PC-3 (cell line): ENCODE results near the gene ZNF584. TPM values are rescaled to one million over a fixed set of nuclear protein-coding genes. Genes with fewer than 3 reads are reported as not detected.

ENCODE experiments used
- ATAC-seq: fragments of 200-7000 bp; cut with Tn5 transposase; 2 replicates; pipeline ENCODE4 v1.9.1; 2020; ENCODE audit warnings: mild to moderate bottlenecking, moderate library complexity
- BruUV-seq: library from RNA; stranded (reverse); fragments of 400-500 nt; replicated peaks from 2 replicates; lab custom pipeline; 2021; lab: Mats Ljungman, UMichigan
- CTCF ChIA-PET: fragments of 300-600 bp; sonication (Branson Sonifier 250); formaldehyde crosslinking; loops from one replicate; lab custom pipeline; 2022; ENCODE audit warnings: antibody characterized with exemption; lab: Charles Lee
- POLR2A ChIA-PET: fragments of 300-600 bp; sonication (Branson Sonifier 250); formaldehyde crosslinking; loops from one replicate; lab custom pipeline; 2022; ENCODE audit warnings: antibody characterized with exemption; ENCODE audit not compliant: unreplicated experiment; lab: Charles Lee
- DNase-seq: peaks from one replicate; pipeline ENCODE4 v3.0.0-alpha.2; 2015
- H2AFZ ChIP-seq: fragments of 300-600 bp; sonication (generic); 2 replicates; pipeline ENCODE4 v1.6.0; 2016; ENCODE audit warnings: antibody characterized with exemption, low read length
- H3F3A ChIP-seq: fragments of 300-600 bp; sonication (generic); one replicate; pipeline ENCODE4 v1.6.0; 2017; ENCODE audit warnings: antibody characterized with exemption, low read length, control low read depth, mild to moderate bottlenecking; ENCODE audit not compliant: unreplicated experiment
- H3K27ac ChIP-seq: fragments of 300-600 bp; sonication (generic); 2 replicates; pipeline ENCODE4 v1.5.1; 2016; ENCODE audit warnings: mild to moderate bottlenecking, low read length
- H3K27me3 ChIP-seq: fragments of 300-600 bp; sonication (generic); 2 replicates; pipeline ENCODE4 v1.6.1; 2016; ENCODE audit warnings: low read length, mixed read lengths
- H3K36me3 ChIP-seq: fragments of 300-600 bp; sonication (generic); 2 replicates; pipeline ENCODE4 v1.6.1; 2016; ENCODE audit warnings: low read depth, mixed run types, low read length, mixed read lengths
- H3K4me1 ChIP-seq: fragments of 300-600 bp; sonication (generic); 2 replicates; pipeline ENCODE4 v1.5.1; 2016; ENCODE audit warnings: low read length; ENCODE audit not compliant: insufficient read depth
- H3K4me2 ChIP-seq: fragments of 300-600 bp; sonication (generic); 2 replicates; pipeline ENCODE4 v1.6.0; 2016; ENCODE audit warnings: low read length
- H3K4me3 ChIP-seq: fragments of 300-600 bp; sonication (generic); 2 replicates; pipeline ENCODE4 v1.5.1; 2016; ENCODE audit warnings: mild to moderate bottlenecking, low read length, mixed read lengths
- H3K79me2 ChIP-seq: fragments of 300-600 bp; sonication (generic); 2 replicates; pipeline ENCODE4 v1.6.1; 2017; ENCODE audit warnings: low read length, mixed read lengths
- H3K9ac ChIP-seq: fragments of 300-600 bp; sonication (generic); 2 replicates; pipeline ENCODE4 v1.6.0; 2016; ENCODE audit warnings: mild to moderate bottlenecking, low read length
- H3K9me2 ChIP-seq: fragments of 300-600 bp; sonication (generic); replicated peaks from 2 replicates; pipeline ENCODE4 v1.6.1; 2016; ENCODE audit warnings: mixed run types, low read length, mixed read lengths
- H3K9me3 ChIP-seq: fragments of 300-600 bp; sonication (generic); 2 replicates; pipeline ENCODE4 v1.6.1; 2016; ENCODE audit warnings: low read length, mixed read lengths
- H4K20me1 ChIP-seq: fragments of 300-600 bp; sonication (generic); 2 replicates; pipeline ENCODE4 v1.6.1; 2016; ENCODE audit warnings: low read length, mixed read lengths
- CTCF ChIP-seq: fragments of 300-600 bp; sonication (generic); conservative IDR thresholded peaks from 2 replicates; pipeline ENCODE4 v1.5.1; 2017; ENCODE audit warnings: antibody characterized with exemption, low read depth, mild to moderate bottlenecking, low read length
- EZH2 ChIP-seq: fragments of 300-600 bp; sonication (generic); IDR thresholded peaks from one replicate; pipeline ENCODE4 v1.6.1; 2017; ENCODE audit warnings: antibody characterized with exemption, mild to moderate bottlenecking, low read length; ENCODE audit not compliant: unreplicated experiment
- EZH2phosphoT487 ChIP-seq: fragments of 300-600 bp; sonication (generic); IDR thresholded peaks from 2 replicates; pipeline ENCODE4 v1.6.1; 2018; ENCODE audit warnings: mild to moderate bottlenecking, antibody characterized with exemption, low read length, borderline replicate concordance
- intact Hi-C: fragments of 100-400 bp; cut with micrococcal nuclease; formaldehyde crosslinking; loops from 2 replicates; pipeline ENCODE4 v1.9.0; 2023
- total RNA-seq: library from RNA; depleted of rRNA; stranded (reverse); fragments of >200 nt; gene quantifications from 2 replicates; pipeline ENCODE4 v1.2.3, GENCODE V29; 2014

The ZNF584 gene
- total RNA-seq, 1 experiment from 2014 or later, result 49.2 TPM

- Histone ChIP-seq H3K9ac (no peak overlapping the region), H2AFZ (no peak overlapping the region), H4K20me1 (peaks cover 34% of the 10 kb centered on the region), H3F3A (peaks cover 22% of the 10 kb centered on the region), H3K27ac (no peak overlapping the region), H3K9me2 (no peaks in the 10 kb centered on the region), H3K4me1 (peaks cover 31% of the 10 kb centered on the region), H3K4me2 (no peak overlapping the region), H3K36me3 (peaks cover 35% of the 10 kb centered on the region), H3K27me3 (no peaks in the 10 kb centered on the region), H3K9me3 (no peaks in the 10 kb centered on the region), H3K4me3 (no peak overlapping the region), H3K79me2 (peaks cover 24% of the 10 kb centered on the region)
- intact Hi-C loops, result no loop called here
- POLR2A ChIA-PET, result no interaction called here
- CTCF ChIA-PET, result no interaction called here
- DNase-seq (no peak), ATAC-seq (peak; percentile 10)
- TF ChIP-seq EZH2 (no peak), EZH2phosphoT487 (no peak), CTCF (no peak)
- BruUV-seq, result no TSS peak
These were observed 12.3 kb upstream of the ZNF584 start for GRCh38 chr19:58395979-58396627.

- H3K9me3 ChIP-seq, result no peaks in the 10 kb centered on the region
- ChIA-PET POLR2A (no interaction called here), CTCF (no interaction called here)
- ATAC-seq (no peak), DNase-seq (no peak)
- no peak overlapping the region for H3K9ac ChIP-seq
- intact Hi-C loops, result no loop called here
- peaks cover 31% of the 10 kb centered on the region for H3K4me1 ChIP-seq
- TF ChIP-seq EZH2phosphoT487, result no peak
- TF ChIP-seq CTCF, result no peak
- TF ChIP-seq EZH2, result no peak
- H3K27ac ChIP-seq, result no peak overlapping the region
- no peak overlapping the region for H2AFZ ChIP-seq
- no peaks in the 10 kb centered on the region for H3K27me3 ChIP-seq
- H3K9me2 ChIP-seq, result no peaks in the 10 kb centered on the region
- peaks cover 28% of the 10 kb centered on the region for H3K36me3 ChIP-seq
- H3K4me2 ChIP-seq, result no peak overlapping the region
- BruUV-seq, result no TSS peak
- H4K20me1 ChIP-seq, result peaks cover 30% of the 10 kb centered on the region
- H3K4me3 ChIP-seq, result no peak overlapping the region
- H3F3A ChIP-seq, result peaks cover 22% of the 10 kb centered on the region
- peaks cover 17% of the 10 kb centered on the region; the same call in 1 of the 2 replicates for H3K79me2 ChIP-seq
These were observed 11.5 kb upstream of the ZNF584 start for GRCh38 chr19:58396691-58397532.
